Activated CD8-positive, alpha-beta T cell treated with anti-CD3 and anti-CD28 coated beads for 36 hours (primary cell): ENCODE results near the gene PPP4R4. TPM values are rescaled to one million over a fixed set of nuclear protein-coding genes. Genes with fewer than 3 reads are reported as not detected.

Experiments
- ATAC-seq: fragments of 200-7000 bp; cut with Tn5 transposase; one replicate; pipeline ENCODE4 v1.10.0; 2021; ENCODE audit warnings: mild to moderate bottlenecking, moderate library complexity
- CTCF ChIA-PET: fragments of 350-600 bp; sonication (Branson Sonifier 250); formaldehyde crosslinking; loops from one replicate; lab custom pipeline; 2021; ENCODE audit warnings: antibody characterized with exemption; lab: Charles Lee
- POLR2A ChIA-PET: fragments of 350-600 bp; sonication (Branson Sonifier 250); formaldehyde crosslinking; loops from one replicate; lab custom pipeline; 2021; ENCODE audit warnings: antibody characterized with exemption; lab: Charles Lee
- DNase-seq: peaks from one replicate; pipeline ENCODE4 v3.0.0-alpha.2; 2020
- H3K27ac Mint-ChIP-seq: one replicate; pipeline ENCODE4 v1.8.0; 2021; ENCODE audit warnings: mild to moderate bottlenecking, mixed read lengths
- H3K27me3 Mint-ChIP-seq: one replicate; pipeline ENCODE4 v1.8.0; 2021; ENCODE audit warnings: mixed read lengths
- H3K36me3 Mint-ChIP-seq: one replicate; pipeline ENCODE4 v1.8.0; 2021; ENCODE audit warnings: low read depth, mixed read lengths
- H3K4me1 Mint-ChIP-seq: one replicate; pipeline ENCODE4 v1.8.0; 2021; ENCODE audit warnings: low read depth, mixed read lengths
- H3K4me3 Mint-ChIP-seq: one replicate; pipeline ENCODE4 v1.8.0; 2021; ENCODE audit warnings: mild to moderate bottlenecking, moderate library complexity, mixed read lengths
- H3K9me3 Mint-ChIP-seq: one replicate; pipeline ENCODE4 v1.8.0; 2021; ENCODE audit warnings: mixed read lengths
- intact Hi-C: fragments of 100-400 bp; cut with micrococcal nuclease; formaldehyde crosslinking; loops from one replicate; pipeline ENCODE4 v1.10.0; 2022
- total RNA-seq, 2 experiments: library from RNA; stranded (reverse); gene quantifications; one replicate each; pipeline ENCODE4 v1.2.3, GENCODE V29; 2021
- TF ChIP-seq, protein P1 (sequence below): fragments of 200-600 bp; IDR thresholded peaks from one replicate; pipeline ENCODE4 v1.8.0; 2022; ENCODE audit warnings: antibody characterized with exemption, mild to moderate bottlenecking

The PPP4R4 gene
- total RNA-seq, 2 experiments from 2014 or later = 0.63 to 1.2 TPM

DNA sequence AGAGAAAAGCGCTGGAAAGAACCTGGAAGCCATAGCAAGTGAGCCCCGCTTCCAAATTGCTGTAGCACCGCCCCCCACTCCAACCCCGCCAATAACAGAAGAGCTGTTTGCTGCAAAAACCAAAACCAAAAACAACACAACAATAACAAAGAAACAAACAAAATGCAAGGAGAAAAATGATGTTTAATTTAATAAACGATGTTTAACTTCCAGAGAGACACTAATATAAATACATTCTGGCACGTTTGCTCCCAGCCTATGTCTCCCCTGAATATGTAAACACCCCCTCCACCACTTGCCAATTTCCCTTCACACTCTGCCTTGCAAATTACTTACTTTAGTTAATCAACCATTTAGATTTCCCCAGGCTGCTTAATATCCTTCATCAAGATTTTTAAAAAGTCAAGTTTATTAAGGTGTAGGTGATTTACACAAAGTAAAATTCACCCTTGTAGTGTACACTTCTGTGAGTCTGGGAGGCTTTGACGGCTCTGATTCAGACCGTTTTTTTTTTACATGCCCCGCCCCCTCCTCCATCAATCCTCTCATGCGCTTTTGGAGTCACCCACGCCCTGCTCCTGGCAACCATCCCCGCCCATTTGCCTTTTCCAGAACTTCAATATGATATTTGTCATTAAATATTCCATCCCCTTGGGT, 44.2 kb upstream of the PPP4R4 start:
- ChIA-PET CTCF (interaction anchor here (0.8 to 7.6 kb wide), 10 partner anchors 13 to 234 kb away, joined by 3 to 72 read pairs (median 6); no protein-coding TSS in a partner anchor), POLR2A (interaction anchor here (1.0 to 1.8 kb wide), 3 partner anchors 45 to 51 kb away, joined by 3 to 10 read pairs (median 3); partner anchors contain the start of genes DDX24 and IFI27L1)
- intact Hi-C loops = loop anchor here (5.0 to 10.0 kb wide), 2 partner anchors 175 to 357 kb away; no protein-coding TSS in a partner anchor
- Mint-ChIP-seq H3K36me3 (peaks cover 1% of the 10 kb centered on the region), H3K27ac (peak overlapping the region; percentile 66), H3K4me1 (peaks cover 15% of the 10 kb centered on the region), H3K27me3 (peaks cover 3% of the 10 kb centered on the region), H3K9me3 (no peaks in the 10 kb centered on the region), H3K4me3 (peak overlapping the region; percentile 76)
- TF ChIP-seq, protein P1, sequence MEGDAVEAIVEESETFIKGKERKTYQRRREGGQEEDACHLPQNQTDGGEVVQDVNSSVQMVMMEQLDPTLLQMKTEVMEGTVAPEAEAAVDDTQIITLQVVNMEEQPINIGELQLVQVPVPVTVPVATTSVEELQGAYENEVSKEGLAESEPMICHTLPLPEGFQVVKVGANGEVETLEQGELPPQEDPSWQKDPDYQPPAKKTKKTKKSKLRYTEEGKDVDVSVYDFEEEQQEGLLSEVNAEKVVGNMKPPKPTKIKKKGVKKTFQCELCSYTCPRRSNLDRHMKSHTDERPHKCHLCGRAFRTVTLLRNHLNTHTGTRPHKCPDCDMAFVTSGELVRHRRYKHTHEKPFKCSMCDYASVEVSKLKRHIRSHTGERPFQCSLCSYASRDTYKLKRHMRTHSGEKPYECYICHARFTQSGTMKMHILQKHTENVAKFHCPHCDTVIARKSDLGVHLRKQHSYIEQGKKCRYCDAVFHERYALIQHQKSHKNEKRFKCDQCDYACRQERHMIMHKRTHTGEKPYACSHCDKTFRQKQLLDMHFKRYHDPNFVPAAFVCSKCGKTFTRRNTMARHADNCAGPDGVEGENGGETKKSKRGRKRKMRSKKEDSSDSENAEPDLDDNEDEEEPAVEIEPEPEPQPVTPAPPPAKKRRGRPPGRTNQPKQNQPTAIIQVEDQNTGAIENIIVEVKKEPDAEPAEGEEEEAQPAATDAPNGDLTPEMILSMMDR = peak; percentile 18
- ATAC-seq (peak; percentile 45), DNase-seq (peak; percentile 58)

DNA sequence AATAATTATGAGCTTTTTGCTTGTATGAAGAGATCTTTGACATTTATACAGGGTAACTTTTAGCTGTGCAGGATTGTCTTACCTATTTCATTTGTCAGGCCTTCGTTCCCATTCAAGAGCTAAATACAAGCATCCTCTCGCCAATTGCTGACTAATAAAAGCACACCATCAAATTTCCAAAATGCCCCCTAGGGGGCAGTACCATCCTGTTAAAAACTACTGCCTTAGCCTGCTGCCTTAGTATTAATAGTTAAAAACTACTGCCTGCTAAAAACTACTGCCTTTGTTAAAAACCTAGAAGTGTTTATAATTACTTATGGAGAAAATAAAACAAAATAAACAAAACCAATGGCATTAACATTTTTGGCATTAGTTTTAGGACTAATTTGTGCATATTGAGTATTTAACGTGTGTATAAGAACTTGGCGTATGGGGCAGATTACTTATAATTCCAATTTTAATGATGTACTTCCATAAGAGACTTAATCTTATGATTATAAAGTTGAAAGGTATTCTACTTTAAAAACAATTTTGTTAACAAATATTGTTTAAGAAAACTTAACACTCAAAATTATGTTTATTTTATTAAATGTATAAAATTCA, 41.7 kb upstream of the PPP4R4 start:
- Mint-ChIP-seq H3K27me3 (peaks cover 13% of the 10 kb centered on the region), H3K36me3 (no peaks in the 10 kb centered on the region), H3K9me3 (peaks cover 5% of the 10 kb centered on the region), H3K27ac (no peak overlapping the region), H3K4me1 (peaks cover 17% of the 10 kb centered on the region), H3K4me3 (no peak overlapping the region)
- POLR2A ChIA-PET = interaction anchor here (0.9 to 1.6 kb wide), 2 partner anchors 12 to 43 kb away, joined by 3 to 4 read pairs; no protein-coding TSS in a partner anchor
- TF ChIP-seq, protein P1 = peak; percentile 85
- CTCF ChIA-PET = interaction anchor here (0.6 to 7.6 kb wide), 46 partner anchors 8 to 477 kb away, joined by 3 to 72 read pairs (median 4); partner anchors contain the start of genes DDX24, IFI27L1, OTUB2 and PPP4R4
- DNase-seq (peak; percentile 79), ATAC-seq (no peak)
- intact Hi-C loops = loop anchor here (5.0 to 10.0 kb wide), 2 partner anchors 178 to 355 kb away; no protein-coding TSS in a partner anchor

DNA sequence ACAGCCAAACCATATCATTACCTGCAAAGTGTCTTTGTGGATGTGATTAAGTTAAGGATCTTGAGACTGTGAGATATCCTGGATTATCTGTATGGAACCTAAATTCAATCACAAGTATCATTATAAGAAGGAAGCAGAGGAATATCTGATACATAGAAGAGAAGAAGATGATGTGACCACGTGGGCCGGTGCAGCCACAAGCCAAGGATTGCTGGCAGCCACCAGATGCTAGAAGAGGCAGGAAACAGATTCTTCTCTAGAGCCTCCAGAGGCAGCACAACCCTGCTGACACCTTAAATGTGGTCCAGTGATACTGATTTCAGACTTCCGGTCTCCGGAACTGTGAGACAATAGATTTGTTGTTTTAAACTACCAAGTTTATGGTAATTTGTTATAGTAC, 38.6 kb upstream of the PPP4R4 start:
- TF ChIP-seq, protein P1 = no peak
- ChIA-PET POLR2A (no interaction called here), CTCF (interaction anchor here (2.2 to 8.5 kb wide), 3 partner anchors 45 to 101 kb away, joined by 6 to 115 read pairs (median 92); no protein-coding TSS in a partner anchor)
- Mint-ChIP-seq H3K4me3 (no peak overlapping the region), H3K9me3 (peaks cover 5% of the 10 kb centered on the region), H3K27ac (no peak overlapping the region), H3K27me3 (peaks cover 15% of the 10 kb centered on the region), H3K4me1 (peaks cover 3% of the 10 kb centered on the region), H3K36me3 (no peaks in the 10 kb centered on the region)
- no peak for DNase-seq
- no peak for ATAC-seq
- intact Hi-C loops = loop anchor here (10.0 kb wide), 1 partner anchor 181 kb away; no protein-coding TSS in a partner anchor

DNA sequence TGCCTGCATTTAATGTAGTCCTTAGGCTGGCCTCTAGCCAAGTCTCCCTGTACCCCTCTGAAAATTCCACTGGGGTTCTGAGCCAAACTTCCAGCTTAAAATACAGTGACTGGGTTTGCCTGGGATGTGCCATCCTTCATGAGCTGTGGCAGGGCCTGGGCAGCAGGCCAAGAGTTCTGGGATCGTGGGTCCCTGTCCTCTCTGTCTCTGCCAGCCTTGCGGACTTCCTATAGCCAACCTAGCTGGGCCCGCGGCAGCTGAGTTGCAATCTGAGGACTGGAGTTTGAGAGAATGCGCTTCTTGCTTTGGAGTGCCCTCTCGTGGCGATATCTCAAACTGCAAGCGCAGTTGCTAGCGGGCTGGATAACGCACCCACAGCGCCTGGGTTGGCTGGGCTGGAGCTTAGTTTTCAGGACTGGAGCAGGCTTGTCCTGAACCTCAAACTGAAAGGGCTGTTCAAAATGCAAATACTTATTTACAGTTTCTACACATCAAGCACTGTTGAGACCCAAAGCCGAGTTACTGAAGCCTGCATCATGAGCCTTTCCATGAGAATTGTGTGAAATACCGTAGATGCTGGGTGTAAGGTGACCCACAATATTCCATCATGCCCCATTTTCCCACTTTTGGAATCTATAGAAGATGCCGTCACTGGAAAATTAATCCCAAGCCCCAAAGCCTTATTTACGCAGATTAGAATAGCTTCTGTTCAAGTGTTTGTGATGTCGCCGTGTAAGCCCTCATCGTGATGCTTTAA, 37.4 kb upstream of the PPP4R4 start:
- intact Hi-C loops = loop anchor here (1.0 to 10.0 kb wide), 3 partner anchors 44 to 182 kb away; no protein-coding TSS in a partner anchor
- POLR2A ChIA-PET = interaction anchor here (1.1 kb wide), 1 partner anchor 9 kb away, joined by 3 read pairs; no protein-coding TSS in a partner anchor
- CTCF ChIA-PET = interaction anchor here (0.6 to 8.5 kb wide), 69 partner anchors 9 to 492 kb away, joined by 3 to 115 read pairs (median 5); partner anchors contain the start of genes DDX24, IFI27, IFI27L1 and OTUB2
- no peak overlapping the region for H3K27ac Mint-ChIP-seq
- TF ChIP-seq, protein P1 = peak; percentile 95
- peak; percentile 96 for ATAC-seq
- H3K4me3 Mint-ChIP-seq = no peak overlapping the region
- peak; percentile 93 for DNase-seq
- H3K36me3 Mint-ChIP-seq = no peaks in the 10 kb centered on the region
- H3K27me3 Mint-ChIP-seq = peaks cover 15% of the 10 kb centered on the region
- H3K4me1 Mint-ChIP-seq = peaks cover 2% of the 10 kb centered on the region
- peaks cover 5% of the 10 kb centered on the region for H3K9me3 Mint-ChIP-seq
